Keratinocyte (primary cell): ENCODE measurements around the gene HOXC11.

Experiments used
- EZH2 ChIP-seq: IDR thresholded peaks from one replicate; pipeline ENCODE4 v1.6.1; 2012; ENCODE audit warnings: inconsistent platforms, mild to moderate bottlenecking, low read length, moderate library complexity
- TF ChIP-seq, protein P1 (sequence below), 3 experiments: IDR thresholded peaks in 1 of 3; conservative IDR thresholded peaks in 1 of 3; optimal IDR thresholded peaks in 1 of 3; 2 replicates in 2 of 3; 3 replicates in 1 of 3; pipeline versions ENCODE3 to v1.5.1; 2011; ENCODE audit warnings: low read length in 3 of 3, mild to moderate bottlenecking in 3 of 3, moderate library complexity in 2 of 3, control low read depth in 1 of 3, inconsistent platforms in 1 of 3; ENCODE audit not compliant: insufficient read depth in 2 of 3; ENCODE audit errors: extremely low read depth in 1 of 3

DNA sequence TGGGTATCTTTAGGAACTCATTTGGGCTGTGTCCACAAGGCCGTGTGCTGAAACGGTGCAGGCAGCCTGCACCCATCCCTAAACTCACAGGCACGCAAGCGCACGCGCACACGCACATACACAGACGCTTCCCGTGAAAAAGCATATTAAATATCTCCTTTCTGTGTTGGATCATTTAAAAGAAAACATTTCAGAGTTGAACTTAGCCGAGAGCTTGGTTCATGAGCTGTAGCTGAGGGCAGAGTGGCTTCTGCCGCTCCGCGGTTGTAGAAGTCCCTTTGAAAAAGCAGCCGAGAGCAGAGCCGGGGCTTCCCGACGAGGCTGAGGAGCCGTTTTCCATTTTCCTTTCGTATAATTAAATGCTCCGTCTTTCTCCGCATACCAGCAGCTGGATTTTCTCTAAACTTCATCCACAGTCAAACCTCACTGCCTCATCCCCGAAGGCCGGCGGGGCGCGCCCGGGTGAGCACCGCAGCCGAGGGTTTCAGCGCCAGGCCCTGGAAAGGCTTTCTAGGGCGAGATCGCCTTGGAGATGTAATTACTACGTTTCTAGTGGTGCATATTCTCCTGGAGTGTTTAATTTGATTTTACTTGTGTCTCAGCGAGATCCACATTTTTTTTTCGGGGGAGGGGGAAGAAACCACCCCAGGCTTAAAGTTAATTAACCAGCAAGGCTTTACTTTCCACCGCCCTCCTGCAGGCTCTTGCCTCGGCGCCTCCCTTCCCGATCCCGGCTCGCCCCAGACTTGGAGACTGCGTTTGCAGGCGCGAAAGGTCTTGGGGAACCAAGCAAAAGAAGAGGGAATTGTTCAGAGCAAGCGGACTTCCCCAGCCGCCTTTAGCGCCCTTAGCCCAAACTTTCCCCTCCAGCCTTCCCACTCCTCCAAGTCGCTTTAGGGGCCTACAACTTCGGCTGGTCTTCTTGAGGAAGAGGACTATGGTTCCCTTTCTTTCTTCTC lies 37.3 kb upstream of the HOXC11 start:
- TF ChIP-seq, protein P1, sequence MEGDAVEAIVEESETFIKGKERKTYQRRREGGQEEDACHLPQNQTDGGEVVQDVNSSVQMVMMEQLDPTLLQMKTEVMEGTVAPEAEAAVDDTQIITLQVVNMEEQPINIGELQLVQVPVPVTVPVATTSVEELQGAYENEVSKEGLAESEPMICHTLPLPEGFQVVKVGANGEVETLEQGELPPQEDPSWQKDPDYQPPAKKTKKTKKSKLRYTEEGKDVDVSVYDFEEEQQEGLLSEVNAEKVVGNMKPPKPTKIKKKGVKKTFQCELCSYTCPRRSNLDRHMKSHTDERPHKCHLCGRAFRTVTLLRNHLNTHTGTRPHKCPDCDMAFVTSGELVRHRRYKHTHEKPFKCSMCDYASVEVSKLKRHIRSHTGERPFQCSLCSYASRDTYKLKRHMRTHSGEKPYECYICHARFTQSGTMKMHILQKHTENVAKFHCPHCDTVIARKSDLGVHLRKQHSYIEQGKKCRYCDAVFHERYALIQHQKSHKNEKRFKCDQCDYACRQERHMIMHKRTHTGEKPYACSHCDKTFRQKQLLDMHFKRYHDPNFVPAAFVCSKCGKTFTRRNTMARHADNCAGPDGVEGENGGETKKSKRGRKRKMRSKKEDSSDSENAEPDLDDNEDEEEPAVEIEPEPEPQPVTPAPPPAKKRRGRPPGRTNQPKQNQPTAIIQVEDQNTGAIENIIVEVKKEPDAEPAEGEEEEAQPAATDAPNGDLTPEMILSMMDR (optimal IDR thresholded peaks at IDR 0.05 in 1 of 3, IDR thresholded peaks at IDR 0.05 in 1 of 3, conservative IDR thresholded peaks at IDR 0.05 in 1 of 3; ENCODE audit: extremely low read depth in 1 of 3, insufficient read depth in 2 of 3, low read length in 3 of 3) = no peak
- TF ChIP-seq EZH2 = no peak
